GM18505 (cell line): Measurements from ENCODE around the gene PEMT.

Source experiments
- ATAC-seq: cut with Tn5 transposase; IDR thresholded peaks from one replicate; pipeline ENCODE4 v1.9.1; 2021; ENCODE audit not compliant: unreplicated experiment
- POLR2A ChIP-seq: IDR thresholded peaks from 4 replicates; pipeline ENCODE4 v1.6.1; 2011; ENCODE audit warnings: borderline replicate concordance; ENCODE audit not compliant: insufficient read depth, insufficient read length; ENCODE audit errors: extremely low read depth

PEMT gene

GRCh38 chr17:17504341-17505140 is 87.0 kb downstream of the PEMT start:
- ATAC-seq = no peak
- no peak for TF ChIP-seq POLR2A

- TF ChIP-seq POLR2A = no peak
- no peak for ATAC-seq
Observed at GRCh38 chr17:17503566-17504130, 87.9 kb downstream of the PEMT start.

DNA sequence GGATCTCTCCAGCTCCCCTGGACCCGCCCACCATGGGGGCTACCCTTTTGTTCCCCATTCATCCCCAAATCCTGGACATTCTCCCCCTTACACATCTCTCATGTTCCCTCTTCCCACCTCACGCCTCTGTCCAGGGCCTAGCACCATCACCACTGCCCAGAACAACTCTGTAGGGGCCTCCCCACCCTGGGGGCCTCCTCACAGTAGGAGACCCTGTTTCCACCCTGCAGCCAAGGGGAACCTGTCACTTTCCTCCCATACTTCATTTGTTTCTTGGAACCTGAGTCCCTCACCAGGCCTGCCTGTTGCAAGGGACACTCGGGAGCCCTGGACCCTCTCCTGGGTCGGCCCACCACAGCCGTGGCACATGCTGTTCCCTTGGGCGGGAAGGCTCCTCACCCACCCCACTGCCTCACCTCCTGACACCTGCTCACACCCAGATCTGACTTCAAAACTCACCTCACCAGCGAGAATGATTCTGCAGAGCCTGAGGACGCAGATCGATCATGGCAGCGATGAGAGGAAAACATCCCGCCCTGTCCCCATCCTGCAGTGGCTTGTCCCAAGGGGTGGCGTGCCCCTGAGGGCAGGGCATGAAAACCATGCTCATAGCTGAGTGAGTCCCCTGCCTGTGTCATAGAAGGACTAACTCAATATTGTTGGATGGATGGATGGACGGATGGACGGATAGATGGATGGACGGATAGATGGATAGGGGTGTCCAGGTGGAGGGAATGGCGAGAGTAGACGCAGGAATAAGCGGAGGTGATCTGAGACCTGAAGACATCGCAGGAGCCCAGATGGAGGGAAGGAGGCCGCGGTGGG is 88.6 kb downstream of the PEMT start:
- no peak for ATAC-seq
- no peak for TF ChIP-seq POLR2A

DNA sequence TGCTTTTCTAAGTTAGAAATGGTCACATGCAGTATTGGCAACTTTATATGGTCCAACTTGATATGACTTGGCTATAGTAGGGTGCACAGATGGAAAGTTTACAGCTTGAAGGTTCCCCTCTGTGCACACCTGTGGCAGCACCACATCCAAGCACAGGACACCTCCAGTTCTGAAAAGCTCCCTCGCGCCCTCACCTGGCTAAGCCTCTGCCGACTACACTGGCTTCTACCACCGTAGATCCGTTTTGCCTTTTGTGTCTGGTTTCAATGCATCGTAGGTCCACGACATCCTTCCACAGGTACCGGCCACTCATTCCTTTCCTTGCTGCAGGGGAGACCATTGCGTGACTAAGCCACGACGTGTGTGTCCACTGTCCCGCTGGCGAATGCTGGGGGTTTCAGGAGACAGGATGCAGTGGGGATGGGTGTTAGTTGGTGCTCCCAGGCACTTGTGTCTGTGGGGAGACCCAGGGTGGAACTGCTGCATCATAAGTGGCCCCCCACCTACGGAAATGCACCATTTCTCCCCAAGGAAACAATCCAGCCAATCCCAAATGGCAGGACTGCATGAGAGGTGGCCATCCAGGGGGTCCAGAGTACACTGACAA is 90.4 kb downstream of the PEMT start:
- no peak for ATAC-seq
- no peak for TF ChIP-seq POLR2A

DNA sequence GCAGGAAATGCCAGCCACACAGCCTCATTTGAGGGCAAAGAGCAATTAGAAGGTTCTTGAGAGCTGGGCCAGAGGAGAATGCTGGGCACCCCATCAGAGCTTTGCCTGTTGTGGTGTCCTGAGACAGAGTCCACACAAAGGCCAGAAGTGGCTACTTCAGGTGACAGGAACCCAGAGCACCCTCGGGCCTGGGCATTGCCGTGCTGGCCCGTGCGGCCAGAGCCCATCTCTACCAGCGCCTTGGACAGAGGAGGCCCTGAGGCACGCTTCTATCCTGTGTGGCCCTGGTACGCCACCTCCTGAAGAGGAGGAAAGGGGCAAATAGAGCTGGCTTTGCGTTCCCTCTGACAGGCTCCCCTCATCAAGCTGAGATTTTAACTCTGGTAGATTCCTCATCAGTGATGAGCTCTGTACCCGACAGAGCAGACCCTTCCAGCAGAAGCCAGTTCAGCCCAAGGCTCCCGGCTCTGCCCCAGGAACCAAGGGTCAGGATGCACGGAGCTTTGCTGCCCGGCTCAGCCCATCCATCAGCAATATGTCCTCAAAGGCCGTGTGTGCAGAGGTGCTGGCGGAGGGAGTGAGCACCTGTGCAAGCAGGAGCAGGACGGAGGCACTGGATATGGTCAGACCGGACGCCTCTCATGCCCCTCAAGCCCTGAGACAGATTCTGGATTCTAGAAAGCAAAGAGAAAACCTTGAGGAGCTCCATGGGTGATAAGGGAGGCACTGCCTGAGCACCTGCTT is 91.9 kb downstream of the PEMT start:
- TF ChIP-seq POLR2A = no peak
- ATAC-seq = no peak

GRCh38 chr17:17498606-17499301 is 92.8 kb downstream of the PEMT start:
- ATAC-seq = no peak
- TF ChIP-seq POLR2A = no peak

DNA sequence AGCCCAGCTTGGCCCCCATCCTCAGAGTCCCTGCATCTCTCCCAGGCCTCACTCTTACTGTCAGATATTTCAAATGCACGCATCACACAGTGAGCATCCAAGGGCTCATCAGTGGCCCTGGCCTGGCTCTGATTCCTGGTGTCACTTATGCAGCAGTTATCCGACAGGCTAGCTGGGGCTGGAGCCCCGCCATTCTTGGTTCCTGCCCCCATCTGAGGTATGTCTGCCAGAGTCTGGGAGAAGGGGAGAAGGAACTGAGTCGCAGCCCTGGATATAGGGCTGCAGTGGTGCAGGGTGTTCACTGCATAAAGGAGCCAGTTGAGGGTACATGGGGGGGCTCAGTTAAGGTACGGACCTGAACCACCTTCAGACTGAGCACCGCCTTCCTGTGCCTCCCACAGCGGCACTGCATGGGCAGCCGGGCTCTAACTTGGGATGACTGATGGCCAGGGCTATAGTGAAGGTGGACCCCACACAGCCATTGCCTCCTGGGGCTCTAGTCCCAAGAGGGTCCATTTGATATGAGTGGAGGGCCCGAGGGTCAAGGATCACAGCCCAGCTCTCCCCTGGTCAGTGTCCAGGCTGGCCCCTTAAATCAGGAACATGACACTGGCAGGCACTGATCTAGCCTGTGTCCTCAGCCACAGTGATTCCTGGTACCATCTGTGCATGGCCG is 93.5 kb downstream of the PEMT start:
- no peak for TF ChIP-seq POLR2A
- ATAC-seq = no peak

DNA sequence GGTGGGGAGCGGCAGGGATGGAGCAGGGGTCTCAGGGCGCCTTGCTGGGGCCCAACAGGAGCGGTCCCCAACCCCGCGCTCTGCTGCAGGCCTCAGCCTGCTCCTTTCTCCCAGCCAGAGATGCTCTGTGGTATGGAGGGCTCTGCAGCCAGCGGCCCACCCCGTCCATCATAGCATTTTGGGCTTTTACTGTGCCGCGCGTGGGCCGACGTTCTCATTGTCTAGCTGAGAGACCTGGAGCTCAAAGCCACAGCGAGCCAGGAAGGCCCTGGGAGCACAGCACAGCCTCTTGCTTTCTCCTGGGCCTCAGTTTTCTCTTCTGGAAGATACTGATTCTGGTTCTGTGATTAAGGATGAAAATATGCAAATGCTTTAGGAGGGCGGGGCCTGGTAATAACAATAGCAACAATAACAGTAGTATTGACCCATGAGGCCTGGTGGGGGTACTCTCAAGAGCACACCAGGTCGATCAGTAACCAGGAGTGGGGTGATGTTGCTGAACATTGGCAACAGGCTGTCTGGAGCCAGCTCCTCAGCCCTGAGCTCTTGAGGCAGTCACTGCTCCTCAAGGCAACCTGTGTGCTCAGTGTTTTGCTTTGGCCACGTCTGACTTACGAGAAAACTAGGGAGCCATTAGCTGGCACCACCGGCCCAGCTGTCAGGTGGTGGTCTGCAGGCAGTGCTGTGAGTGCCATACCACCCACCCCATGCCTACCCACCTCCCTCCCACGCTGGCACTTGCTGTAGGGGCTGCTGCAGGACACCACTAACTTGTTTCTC is 94.3 kb downstream of the PEMT start:
- TF ChIP-seq POLR2A = no peak
- no peak for ATAC-seq

DNA sequence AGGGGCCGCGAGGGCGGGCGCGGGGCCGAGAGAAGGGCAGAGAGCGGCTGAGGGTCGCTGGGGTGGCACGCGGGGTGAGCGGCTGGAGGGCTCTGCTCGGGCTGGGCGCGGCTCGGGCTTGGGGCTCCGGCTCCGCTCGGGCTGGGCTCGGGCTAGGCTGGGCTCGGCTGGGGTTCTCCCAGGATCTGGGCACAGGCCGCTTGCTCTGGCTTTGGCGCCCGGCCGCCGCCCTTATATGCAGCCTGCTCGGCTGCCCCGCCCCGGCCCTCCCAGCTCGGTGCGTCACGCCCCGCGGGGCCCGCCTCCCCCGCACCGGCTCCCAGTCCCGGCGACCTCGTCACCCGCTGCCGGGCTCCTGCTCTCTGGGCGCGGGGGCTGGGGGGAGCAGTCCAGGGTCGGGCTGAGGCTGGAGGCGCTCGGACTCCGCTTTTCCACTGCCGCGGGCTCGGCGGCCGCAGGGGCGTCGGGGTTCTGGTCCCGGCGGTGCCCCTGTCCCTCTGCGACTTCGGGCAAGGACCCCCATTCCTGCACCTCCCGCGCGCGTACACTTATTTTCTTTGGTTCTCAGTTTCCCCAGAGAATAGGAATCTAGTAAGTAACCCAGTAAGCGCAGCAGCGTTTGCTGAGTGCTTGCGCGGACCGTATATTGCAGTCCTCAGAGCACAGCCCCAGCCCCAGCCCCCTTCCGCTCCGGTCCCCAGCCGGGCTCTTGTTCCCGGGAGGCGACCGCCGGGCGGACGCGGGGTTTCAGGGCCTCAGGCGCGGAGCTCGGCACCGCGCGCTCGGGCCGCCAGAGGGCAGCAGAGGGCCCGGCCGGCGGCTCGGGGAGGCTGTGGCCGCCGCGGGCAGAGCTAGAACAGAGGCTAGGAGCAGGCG is 95.1 kb downstream of the PEMT start, which contains the start of gene RASD1:
Gene RASD1 (minus strand): TSS at position 207 of the 876 bp plus-strand sequence. CDS start 214 bp downstream, outside the sequence.
- TF ChIP-seq POLR2A = no peak
- ATAC-seq = peak; percentile 62

GRCh38 chr17:17495536-17496188 is 95.8 kb downstream of the PEMT start:
- TF ChIP-seq POLR2A = no peak
- ATAC-seq = peak; percentile 9
